HG03139 (cell line): ENCODE measurements around the gene EIF2B5.

ENCODE experiments used
- ATAC-seq: cut with Tn5 transposase; IDR thresholded peaks from one replicate; pipeline ENCODE4 v1.9.1; 2021; ENCODE audit not compliant: unreplicated experiment

Gene EIF2B5

GRCh38 chr3:184172681-184173373 is 37.7 kb downstream of the EIF2B5 start:
- ATAC-seq = no peak

DNA sequence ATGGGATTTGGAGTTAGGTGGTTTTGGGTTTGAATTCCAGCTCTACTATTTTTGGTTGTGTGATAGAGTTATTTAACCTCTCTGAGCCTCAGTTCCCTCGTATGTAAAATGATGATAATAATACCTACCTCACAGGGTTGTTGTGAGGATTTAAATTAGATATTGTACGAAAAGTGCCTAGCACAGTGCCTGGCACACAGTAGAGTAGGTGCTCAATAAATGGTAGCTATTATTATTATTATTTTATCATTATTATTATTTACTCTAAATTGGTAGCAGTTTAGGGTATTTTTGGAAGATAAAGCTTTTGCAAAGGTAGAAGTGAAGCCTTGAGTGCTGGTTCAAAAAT is 38.2 kb downstream of the EIF2B5 start:
- ATAC-seq = no peak

GRCh38 chr3:184174284-184174645 is 39.1 kb downstream of the EIF2B5 start:
- no peak for ATAC-seq

- peak; percentile 92 for ATAC-seq
These were observed 39.7 kb downstream of the EIF2B5 start, which contains the start of gene AP2M1 for GRCh38 chr3:184174646-184175492. AP2M1 (plus strand) TSS chr3:184174855; CDS start chr3:184176994, 2,139 bp downstream.

GRCh38 chr3:184175506-184175905 is 40.3 kb downstream of the EIF2B5 start:
- no peak for ATAC-seq

DNA sequence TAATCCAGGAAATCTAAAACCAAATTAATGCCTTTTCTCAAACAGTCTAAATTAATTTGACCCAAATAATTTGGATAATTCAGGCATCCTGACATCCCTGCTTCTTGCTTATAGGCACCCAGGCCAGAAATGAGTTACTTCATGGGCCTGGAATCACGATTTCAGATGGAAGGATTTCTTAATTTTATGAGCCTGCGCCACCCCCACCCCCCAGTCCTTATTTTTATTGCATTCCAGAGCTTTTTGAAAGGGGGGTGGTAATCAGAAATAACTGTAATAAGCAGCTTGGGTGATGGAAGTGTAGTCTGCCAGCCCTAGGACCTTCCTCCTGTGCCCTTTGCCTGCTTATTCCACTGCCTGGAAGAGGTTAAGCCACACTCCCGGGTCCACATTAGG is 40.8 kb downstream of the EIF2B5 start:
- ATAC-seq = no peak

DNA sequence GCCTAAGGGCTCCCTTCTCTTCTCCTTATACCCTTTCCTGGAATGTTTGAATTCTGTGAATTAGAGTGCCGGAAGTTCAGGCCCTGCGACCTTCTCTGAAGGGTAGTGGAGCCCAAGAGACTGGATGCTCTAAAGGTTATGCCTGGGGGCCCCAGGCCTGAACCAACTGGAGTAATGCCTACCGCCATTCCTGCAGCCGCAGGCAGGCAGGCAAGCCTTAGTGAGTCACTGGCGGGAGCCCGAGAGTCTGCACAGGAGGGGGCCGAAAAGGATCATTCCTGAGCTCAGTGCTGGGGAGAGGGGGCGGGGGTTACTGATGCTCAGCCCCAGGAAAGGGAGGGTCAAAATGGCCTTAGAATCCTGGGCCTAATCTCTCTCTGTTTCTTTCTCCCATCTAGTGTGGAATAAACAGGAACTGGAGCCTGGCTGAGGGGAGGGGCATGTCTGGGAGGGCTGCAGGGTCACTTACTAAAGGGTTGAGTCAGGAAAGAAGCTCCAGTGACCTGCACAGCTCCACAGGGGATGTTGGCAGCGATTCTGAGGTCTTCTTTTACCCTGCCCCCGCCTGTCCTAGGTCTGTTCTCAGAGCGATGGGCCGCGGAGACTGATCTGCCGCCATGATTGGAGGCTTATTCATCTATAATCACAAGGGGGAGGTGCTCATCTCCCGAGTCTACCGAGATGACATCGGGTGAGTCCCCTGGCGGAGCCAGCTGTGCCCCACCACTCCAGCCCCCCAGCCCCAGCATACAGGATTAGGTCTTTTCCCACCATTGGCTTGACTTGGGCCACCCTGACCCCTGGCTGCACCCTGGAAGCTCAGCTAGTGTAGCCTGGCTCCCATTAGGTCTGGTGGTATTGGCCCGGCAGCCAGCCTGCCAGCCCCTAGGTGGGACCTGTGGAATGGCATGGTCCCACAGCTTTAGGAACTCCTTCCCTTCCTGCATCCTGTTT is 41.5 kb downstream of the EIF2B5 start:
- ATAC-seq = no peak

GRCh38 chr3:184177331-184177731 is 42.2 kb downstream of the EIF2B5 start:
- no peak for ATAC-seq

GRCh38 chr3:184177767-184178306 is 42.7 kb downstream of the EIF2B5 start:
- ATAC-seq = no peak

DNA sequence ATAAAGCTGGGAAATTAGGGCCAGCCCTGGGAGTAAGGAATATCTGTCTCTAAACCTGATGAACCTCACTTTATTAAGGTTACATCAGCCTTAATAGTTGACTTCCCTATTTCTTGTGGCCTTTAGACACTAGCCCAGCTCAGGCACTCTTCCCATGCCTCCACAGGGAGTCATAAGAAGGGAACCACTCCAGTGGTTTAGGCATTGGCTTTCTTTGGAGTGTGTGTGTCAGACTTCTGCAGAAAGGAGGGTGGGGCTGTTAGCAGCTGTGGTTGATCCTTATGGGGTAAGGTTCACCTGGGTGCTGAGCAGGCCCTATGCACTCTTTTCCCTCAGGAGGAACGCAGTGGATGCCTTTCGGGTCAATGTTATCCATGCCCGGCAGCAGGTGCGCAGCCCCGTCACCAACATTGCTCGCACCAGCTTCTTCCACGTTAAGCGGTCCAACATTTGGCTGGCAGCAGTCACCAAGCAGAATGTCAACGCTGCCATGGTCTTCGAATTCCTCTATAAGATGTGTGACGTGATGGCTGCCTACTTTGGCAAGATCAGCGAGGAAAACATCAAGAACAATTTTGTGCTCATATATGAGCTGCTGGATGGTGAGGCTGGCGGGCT is 43.5 kb downstream of the EIF2B5 start:
- ATAC-seq = no peak

- no peak for ATAC-seq
These were observed 45.0 kb downstream of the EIF2B5 start for GRCh38 chr3:184180165-184180564.

DNA sequence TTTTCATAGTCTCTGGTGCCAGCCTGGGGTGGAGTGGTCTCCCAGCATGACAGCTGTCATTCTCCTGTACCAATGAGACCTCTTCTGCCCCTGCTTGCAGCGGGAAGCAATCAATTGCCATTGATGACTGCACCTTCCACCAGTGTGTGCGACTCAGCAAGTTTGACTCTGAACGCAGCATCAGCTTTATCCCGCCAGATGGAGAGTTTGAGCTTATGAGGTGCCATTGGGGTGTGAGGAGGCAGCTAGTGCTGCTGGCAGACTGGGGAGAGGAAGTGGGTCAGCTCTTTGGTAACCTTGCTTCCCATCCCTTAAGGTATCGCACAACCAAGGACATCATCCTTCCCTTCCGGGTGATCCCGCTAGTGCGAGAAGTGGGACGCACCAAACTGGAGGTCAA is 46.4 kb downstream of the EIF2B5 start:
- no peak for ATAC-seq

DNA sequence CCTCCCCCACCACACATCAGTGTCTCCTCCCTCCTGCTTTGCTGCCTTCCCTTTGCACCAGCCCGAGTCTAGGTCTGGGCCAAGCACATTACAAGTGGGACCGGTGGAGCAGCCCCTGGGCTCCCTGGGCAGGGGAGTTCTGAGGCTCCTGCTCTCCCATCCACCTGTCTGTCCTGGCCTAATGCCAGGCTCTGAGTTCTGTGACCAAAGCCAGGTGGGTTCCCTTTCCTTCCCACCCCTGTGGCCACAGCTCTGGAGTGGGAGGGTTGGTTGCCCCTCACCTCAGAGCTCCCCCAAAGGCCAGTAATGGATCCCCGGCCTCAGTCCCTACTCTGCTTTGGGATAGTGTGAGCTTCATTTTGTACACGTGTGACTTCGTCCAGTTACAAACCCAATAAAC is 48.5 kb downstream of the EIF2B5 start:
- ATAC-seq = no peak

GRCh38 chr3:184184546-184185230 is 49.5 kb downstream of the EIF2B5 start:
- no peak for ATAC-seq

DNA sequence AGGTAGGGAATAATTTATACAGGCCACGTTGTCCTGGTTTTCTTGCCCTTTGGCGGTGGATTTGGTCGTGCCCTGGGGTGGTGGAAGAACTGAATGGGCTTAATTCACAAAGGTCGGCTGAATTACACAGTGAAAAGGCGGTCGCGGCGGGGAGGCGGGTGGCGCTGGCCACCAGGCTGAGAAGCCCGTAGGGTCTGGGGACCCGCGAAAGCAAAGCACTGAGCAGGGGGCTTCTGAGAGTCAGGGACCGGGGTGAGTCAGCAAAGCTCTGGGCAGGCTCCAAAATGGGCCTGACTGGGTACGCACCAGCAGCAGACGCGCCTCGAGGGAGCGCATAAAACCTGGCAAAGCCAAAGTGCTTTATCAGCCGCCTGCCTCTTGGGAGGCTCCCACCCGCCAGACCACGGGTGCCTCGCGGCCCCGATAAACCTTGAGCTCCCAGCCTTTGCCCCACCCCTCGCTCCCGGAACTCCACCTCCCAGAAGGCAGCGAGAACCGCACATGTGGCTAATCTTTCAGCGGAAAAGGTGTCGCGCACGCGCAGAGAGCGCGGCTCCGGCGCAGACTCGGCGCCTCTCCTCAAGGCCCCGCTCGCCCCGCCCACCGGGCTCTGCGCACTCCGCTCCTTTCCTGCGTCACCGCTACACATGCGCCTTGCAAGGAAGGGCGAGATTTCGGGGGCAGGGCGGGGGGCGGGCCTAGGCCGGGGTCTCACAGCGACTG is 50.5 kb downstream of the EIF2B5 start:
- ATAC-seq = peak; percentile 90

GRCh38 chr3:184186184-184186901 is 51.2 kb downstream of the EIF2B5 start, which contains the start of gene ABCF3:
ABCF3 (plus strand) TSS chr3:184186199; CDS start chr3:184186208, 9 bp downstream.
- peak; percentile 10 for ATAC-seq

DNA sequence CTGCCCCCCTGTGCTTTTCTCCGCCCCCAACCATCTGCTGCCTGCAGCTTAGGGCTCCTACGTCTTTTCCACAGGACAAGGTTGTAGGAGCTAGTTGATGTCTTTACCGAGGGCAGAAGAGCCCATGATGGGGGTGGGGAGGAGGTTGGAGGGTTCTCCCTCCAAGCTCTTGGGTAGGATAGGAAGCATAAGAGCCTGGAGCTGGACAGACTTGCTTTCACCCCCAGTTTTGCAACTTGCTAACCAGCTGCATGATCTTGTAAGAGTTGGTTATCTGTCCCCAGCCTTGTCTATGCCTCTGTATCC is 51.7 kb downstream of the EIF2B5 start:
- no peak for ATAC-seq

DNA sequence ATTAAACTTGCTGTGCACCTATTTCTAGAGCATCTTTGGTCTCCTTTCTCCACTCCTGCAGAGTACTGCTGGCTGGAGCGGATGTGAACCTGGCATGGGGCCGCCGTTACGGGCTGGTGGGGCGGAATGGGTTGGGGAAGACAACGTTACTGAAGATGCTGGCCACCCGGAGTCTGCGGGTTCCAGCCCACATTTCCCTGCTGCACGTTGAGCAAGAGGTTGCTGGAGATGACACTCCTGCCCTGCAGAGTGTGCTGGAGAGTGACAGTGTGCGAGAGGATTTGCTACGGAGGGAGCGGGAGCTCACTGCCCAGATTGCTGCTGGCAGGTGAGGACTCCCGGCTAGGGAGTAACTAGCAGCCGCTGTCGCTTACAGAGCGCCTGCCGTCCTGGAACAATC is 52.9 kb downstream of the EIF2B5 start:
- ATAC-seq = no peak

DNA sequence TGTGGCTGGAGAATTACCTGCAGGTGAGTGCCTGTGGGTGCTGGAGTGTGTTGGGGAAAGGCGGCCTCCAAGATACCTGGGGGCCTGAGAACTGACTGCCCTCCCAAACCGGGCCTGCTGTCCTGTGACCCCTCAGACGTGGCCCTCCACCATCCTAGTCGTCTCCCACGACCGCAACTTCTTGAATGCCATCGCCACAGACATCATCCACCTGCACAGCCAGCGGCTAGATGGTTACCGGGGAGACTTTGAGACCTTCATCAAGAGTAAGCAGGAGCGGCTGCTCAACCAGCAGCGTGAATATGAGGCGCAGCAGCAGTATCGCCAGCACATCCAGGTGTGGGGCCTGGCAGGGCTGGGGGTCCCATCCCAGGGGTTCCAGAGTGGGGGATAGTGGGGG is 54.3 kb downstream of the EIF2B5 start:
- ATAC-seq = no peak
